ENCODE results near the gene CCDC85C. TPM values are rescaled to one million over a fixed set of nuclear protein-coding genes. Genes with fewer than 3 reads are reported as not detected.

CCDC85C gene
- total and polyA plus RNA-seq, 3 donors from 2014 or later, result 25.6 to 28.3 (median 26.4) TPM

DNA sequence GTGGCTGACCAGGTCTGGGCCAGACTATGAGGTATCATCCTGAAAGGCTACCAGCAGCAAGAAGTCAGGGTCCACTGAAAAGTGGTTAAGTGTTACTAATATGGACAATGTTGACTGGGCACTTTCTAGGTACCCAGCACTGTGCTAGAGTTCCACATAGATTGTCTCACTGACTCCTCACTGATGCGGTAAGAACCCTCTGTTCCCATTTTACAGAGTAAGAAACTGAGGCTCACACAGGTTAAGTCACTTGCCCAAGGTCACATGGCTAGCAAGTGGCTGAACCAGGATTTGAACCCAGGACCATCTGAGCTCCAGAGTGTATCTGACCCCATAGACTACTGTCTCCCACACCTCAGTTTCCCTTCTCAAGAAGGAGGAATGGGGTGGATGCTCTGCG lies 4.6 kb upstream of the CCDC85C start:
- Histone ChIP-seq H3K4me3 (no peak overlapping the region), H3K36me3 (ENCODE audit: low read depth, missing control alignments) (no peaks in the 10 kb centered on the region), H3K9me3 (no peaks in the 10 kb centered on the region), H3K27me3 (no peaks in the 10 kb centered on the region), H3K27ac (no peak overlapping the region), H3K4me1 (peaks cover 14% of the 10 kb centered on the region)
- no peak for DNase-seq
- intact Hi-C loops (cut with DNase I; ENCODE audit: low total_unique reads), result no loop called here
- 95 to 97% methylated on average over 2 of the region's 2 CpGs for WGBS, 2 donors
- TF ChIP-seq POLR2A (IDR thresholded peaks at IDR 0.05) (no peak), CTCF (IDR thresholded peaks at IDR 0.05) (no peak)

DNA sequence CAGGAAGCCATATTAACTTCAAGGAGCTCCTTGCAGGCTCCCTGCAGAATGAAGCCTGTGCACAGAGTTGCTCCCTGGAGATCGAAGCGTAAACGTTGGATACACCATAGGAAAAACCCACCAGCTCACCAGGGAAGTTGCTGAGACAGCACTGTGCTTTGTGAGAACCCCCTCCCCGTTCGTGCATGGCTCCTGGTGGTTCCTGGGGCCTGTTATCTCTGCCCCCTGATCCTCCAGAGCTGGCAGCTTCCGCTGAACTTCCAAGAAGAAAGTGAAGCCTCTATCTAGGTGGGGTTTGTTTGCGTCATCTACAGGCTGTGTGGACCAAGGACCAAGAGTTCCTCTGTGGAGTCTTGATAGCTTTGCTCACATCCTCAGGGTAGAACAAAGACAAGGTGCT lies 2.4 kb upstream of the CCDC85C start:
- intact Hi-C loops (cut with DNase I; ENCODE audit: low total_unique reads), result no loop called here

GRCh38 chr14:99605299-99605961 lies 1.4 kb upstream of the CCDC85C start:
- intact Hi-C loops (cut with DNase I; ENCODE audit: low total_unique reads), result no loop called here
- peak; percentile 75 for DNase-seq
- peak overlapping the region; percentile 66 to 89 for H3K4me3 ChIP-seq

More for the DNA sequence above, 2.4 kb upstream of the CCDC85C start:
- no peak overlapping the region for H3K4me3 ChIP-seq
- no peaks in the 10 kb centered on the region for H3K27me3 ChIP-seq
- WGBS, 2 donors, result 60 to 67% methylated on average over 1 to 7 of the region's 7 CpGs
- H3K4me1 ChIP-seq, result peaks cover 26% of the 10 kb centered on the region
- no peak for DNase-seq
- H3K27ac ChIP-seq, result no peak overlapping the region
- no peaks in the 10 kb centered on the region for H3K36me3 ChIP-seq (ENCODE audit: low read depth, missing control alignments)
- H3K9me3 ChIP-seq, result no peaks in the 10 kb centered on the region
- TF ChIP-seq CTCF (IDR thresholded peaks at IDR 0.05) (no peak), POLR2A (IDR thresholded peaks at IDR 0.05) (no peak)

DNA sequence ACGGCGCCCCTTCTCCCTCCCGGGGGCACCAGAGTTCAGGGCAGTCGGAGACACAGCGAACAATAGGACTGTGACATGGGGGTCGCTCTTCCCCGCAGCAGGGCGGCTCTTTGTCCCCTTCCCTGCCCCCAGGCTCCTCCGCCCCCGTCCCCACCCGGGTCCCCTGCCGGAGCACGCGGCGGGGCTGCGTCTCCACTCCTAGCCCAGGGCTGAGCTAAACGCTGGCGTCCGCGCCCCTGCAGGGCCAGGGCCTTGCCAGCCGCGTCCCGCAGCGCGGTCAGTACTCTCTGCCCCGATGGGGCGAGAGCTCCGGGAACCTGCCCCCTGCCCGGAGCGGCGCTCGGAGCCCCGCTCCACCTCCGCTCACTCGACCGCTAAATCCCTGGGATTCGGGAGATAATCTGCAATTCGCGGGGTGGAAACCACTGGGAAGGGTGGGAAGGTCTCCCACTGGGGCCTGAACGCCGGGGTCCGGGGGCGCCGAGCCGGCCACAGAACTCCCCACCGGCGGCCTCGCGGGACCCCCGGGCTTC lies 825 bp upstream of the CCDC85C start:
- 0% methylated on average over 1 to 37 of the region's 50 CpGs for WGBS, 2 donors
- intact Hi-C loops (cut with DNase I; ENCODE audit: low total_unique reads), result no loop called here

More at GRCh38 chr14:99605299-99605961, 1.4 kb upstream of the CCDC85C start:
- TF ChIP-seq POLR2A (IDR thresholded peaks at IDR 0.05) (no peak), CTCF (IDR thresholded peaks at IDR 0.05) (no peak)
- Histone ChIP-seq H3K4me1 (peaks cover 34% of the 10 kb centered on the region), H3K27ac (peak overlapping the region; percentile 80 to 82), H3K36me3 (ENCODE audit: low read depth, missing control alignments) (no peaks in the 10 kb centered on the region), H3K9me3 (no peaks in the 10 kb centered on the region), H3K27me3 (no peaks in the 10 kb centered on the region)
- 4 to 17% methylated on average over 6 to 30 of the region's 38 CpGs for WGBS, 2 donors

More for the DNA sequence above, 825 bp upstream of the CCDC85C start:
- no peaks in the 10 kb centered on the region for H3K36me3 ChIP-seq (ENCODE audit: low read depth, missing control alignments)
- no peaks in the 10 kb centered on the region for H3K9me3 ChIP-seq
- peak overlapping the region; percentile 80 to 82 for H3K27ac ChIP-seq
- TF ChIP-seq POLR2A (IDR thresholded peaks at IDR 0.05) (no peak), CTCF (IDR thresholded peaks at IDR 0.05) (no peak)
- no peaks in the 10 kb centered on the region for H3K27me3 ChIP-seq
- DNase-seq, result no peak
- peak overlapping the region; percentile 66 to 89 for H3K4me3 ChIP-seq
- peaks cover 40% of the 10 kb centered on the region for H3K4me1 ChIP-seq

Measured in testis (tissue), 3 donors.